ENCODE data around the gene NCKIPSD.
"Not testable (repeated sequence)": the region's sequence is repeated elsewhere in the genome, so short reads cannot be mapped to it uniquely, and the experiment has no call there.

The NCKIPSD gene

GRCh38 chr3:48685603-48686511 lies at the start of gene NCKIPSD:
Gene NCKIPSD, minus strand, starts transcription at chr3:48685915. Its CDS starts 108 bp downstream, at chr3:48685807.
- in situ Hi-C loops (cut with HindIII; ENCODE audit: low sequenced_read_pairs), result no loop called here

GRCh38 chr3:48735075-48735767 lies 49.5 kb upstream of the NCKIPSD start:
- in situ Hi-C loops (cut with HindIII; ENCODE audit: low sequenced_read_pairs), result not testable (repeated sequence)

GRCh38 chr3:48734541-48734940 lies 48.8 kb upstream of the NCKIPSD start:
- in situ Hi-C loops (cut with HindIII; ENCODE audit: low sequenced_read_pairs), result not testable (repeated sequence)

- in situ Hi-C loops (cut with HindIII; ENCODE audit: low sequenced_read_pairs), result not testable (repeated sequence)
Measured at GRCh38 chr3:48733752-48734518, 48.2 kb upstream of the NCKIPSD start.

- in situ Hi-C loops (cut with HindIII; ENCODE audit: low sequenced_read_pairs), result no loop called here
Measured at GRCh38 chr3:48727511-48727910, 41.8 kb upstream of the NCKIPSD start.

GRCh38 chr3:48725185-48725855 lies 39.6 kb upstream of the NCKIPSD start:
- in situ Hi-C loops (cut with HindIII; ENCODE audit: low sequenced_read_pairs), result not testable (repeated sequence)

GRCh38 chr3:48723725-48724124 lies 38.0 kb upstream of the NCKIPSD start:
- in situ Hi-C loops (cut with HindIII; ENCODE audit: low sequenced_read_pairs), result no loop called here

GRCh38 chr3:48723293-48723692 lies 37.6 kb upstream of the NCKIPSD start:
- in situ Hi-C loops (cut with HindIII; ENCODE audit: low sequenced_read_pairs), result not testable (repeated sequence)

- in situ Hi-C loops (cut with HindIII; ENCODE audit: low sequenced_read_pairs), result no loop called here
Measured at GRCh38 chr3:48716982-48717746, 31.4 kb upstream of the NCKIPSD start, which contains the start of gene IP6K2. Gene IP6K2, minus strand, starts transcription at chr3:48717221. Its CDS starts 21,930 bp downstream, at chr3:48695291.

- in situ Hi-C loops (cut with HindIII; ENCODE audit: low sequenced_read_pairs), result no loop called here
Measured at GRCh38 chr3:48716508-48716981, 30.8 kb upstream of the NCKIPSD start.

- in situ Hi-C loops (cut with HindIII; ENCODE audit: low sequenced_read_pairs), result no loop called here
Measured at GRCh38 chr3:48715174-48715800, 29.6 kb upstream of the NCKIPSD start.

GRCh38 chr3:48711727-48712126 lies 26.0 kb upstream of the NCKIPSD start:
- in situ Hi-C loops (cut with HindIII; ENCODE audit: low sequenced_read_pairs), result no loop called here

- in situ Hi-C loops (cut with HindIII; ENCODE audit: low sequenced_read_pairs), result no loop called here
Measured at GRCh38 chr3:48709051-48709461, 23.3 kb upstream of the NCKIPSD start.

- in situ Hi-C loops (cut with HindIII; ENCODE audit: low sequenced_read_pairs), result no loop called here
Measured at GRCh38 chr3:48708481-48708889, 22.8 kb upstream of the NCKIPSD start.

GRCh38 chr3:48707157-48707556 lies 21.4 kb upstream of the NCKIPSD start:
- in situ Hi-C loops (cut with HindIII; ENCODE audit: low sequenced_read_pairs), result no loop called here

- in situ Hi-C loops (cut with HindIII; ENCODE audit: low sequenced_read_pairs), result no loop called here
Measured at GRCh38 chr3:48702320-48702920, 16.7 kb upstream of the NCKIPSD start.

GRCh38 chr3:48700731-48701405 lies 15.2 kb upstream of the NCKIPSD start:
- in situ Hi-C loops (cut with HindIII; ENCODE audit: low sequenced_read_pairs), result no loop called here

GRCh38 chr3:48698891-48699290 lies 13.2 kb upstream of the NCKIPSD start:
- in situ Hi-C loops (cut with HindIII; ENCODE audit: low sequenced_read_pairs), result no loop called here
